SU-DHL-6 (cell line): ENCODE data around the gene CORO1C.

ENCODE experiments used
- H2AFZ ChIP-seq: fragments of 200-600 bp; sonication (generic); 2 replicates; pipeline ENCODE4 v1.6.1; 2014; ENCODE audit warnings: low read depth, mild to moderate bottlenecking, moderate library complexity, mixed read lengths, antibody characterized with exemption, low read length; ENCODE audit not compliant: severe bottlenecking
- H3F3A ChIP-seq: fragments of 200-600 bp; shearing (Covaris generic); 2 replicates; pipeline ENCODE4 v1.6.0; 2016; ENCODE audit warnings: antibody characterized with exemption, mild to moderate bottlenecking; ENCODE audit not compliant: insufficient read depth
- H3K27ac ChIP-seq: fragments of 200-600 bp; sonication (generic); 2 replicates; pipeline ENCODE4 v1.5.1; 2016; ENCODE audit warnings: low read depth, mild to moderate bottlenecking, low read length, moderate library complexity, mixed read lengths
- H3K27me3 ChIP-seq: fragments of 200-600 bp; sonication (generic), shearing (Covaris generic); 2 replicates; pipeline ENCODE4 v1.6.0; 2014; ENCODE audit warnings: mild to moderate bottlenecking, low read length
- H3K36me3 ChIP-seq: fragments of 200-600 bp; sonication (generic); 2 replicates; pipeline ENCODE4 v1.6.1; 2014; ENCODE audit warnings: mild to moderate bottlenecking, low read length, mixed read lengths
- H3K4me2 ChIP-seq: fragments of 300-600, 200-600 bp; shearing (Covaris generic), sonication (generic); 2 replicates; pipeline ENCODE4 v1.6.0; 2014; ENCODE audit warnings: low read length, low read depth, mild to moderate bottlenecking; ENCODE audit not compliant: poor library complexity, severe bottlenecking
- H3K4me3 ChIP-seq: fragments of 200-600 bp; sonication (generic); 2 replicates; pipeline ENCODE4 v1.5.1; 2014; ENCODE audit warnings: antibody characterized with exemption, low read length, mild to moderate bottlenecking, mixed read lengths; ENCODE audit not compliant: insufficient read depth, poor library complexity, severe bottlenecking
- H3K79me2 ChIP-seq: fragments of 200-600 bp; sonication (generic); 2 replicates; pipeline ENCODE4 v1.6.1; 2014; ENCODE audit warnings: mild to moderate bottlenecking, low read length, moderate library complexity; ENCODE audit not compliant: insufficient read depth
- H3K9ac ChIP-seq: fragments of 200-600 bp; sonication (generic); 2 replicates; pipeline ENCODE4 v1.7.0; 2014; ENCODE audit warnings: mild to moderate bottlenecking, low read length
- H3K9me2 ChIP-seq: fragments of 200-600 bp; sonication (generic); replicated peaks from 2 replicates; pipeline ENCODE4 v1.6.1; 2014; ENCODE audit warnings: low read length; ENCODE audit not compliant: insufficient read depth
- H3K9me3 ChIP-seq: fragments of 200-600 bp; sonication (generic); 2 replicates; pipeline ENCODE4 v1.6.1; 2014; ENCODE audit warnings: low read length, mixed read lengths; ENCODE audit not compliant: insufficient read depth
- H4K20me1 ChIP-seq: fragments of 200-600 bp; sonication (generic); 2 replicates; pipeline ENCODE4 v1.6.1; 2014; ENCODE audit warnings: low read depth, mild to moderate bottlenecking, antibody characterized with exemption, low read length, moderate library complexity, mixed read lengths
- EZH2phosphoT487 ChIP-seq: fragments of 200-600 bp; sonication (generic), shearing (Covaris generic); conservative IDR thresholded peaks from 2 replicates; pipeline ENCODE4 v1.6.1; 2018; ENCODE audit warnings: mild to moderate bottlenecking, antibody characterized with exemption, low read length, moderate library complexity, mixed read lengths
- TF ChIP-seq, protein P1 (sequence below): fragments of 200-600 bp; sonication (generic); IDR thresholded peaks from one replicate; pipeline ENCODE4 v1.5.1; 2017; ENCODE audit warnings: antibody characterized with exemption, mild to moderate bottlenecking, low read length, moderate library complexity; ENCODE audit not compliant: insufficient read depth, poor library complexity, severe bottlenecking

CORO1C gene

DNA sequence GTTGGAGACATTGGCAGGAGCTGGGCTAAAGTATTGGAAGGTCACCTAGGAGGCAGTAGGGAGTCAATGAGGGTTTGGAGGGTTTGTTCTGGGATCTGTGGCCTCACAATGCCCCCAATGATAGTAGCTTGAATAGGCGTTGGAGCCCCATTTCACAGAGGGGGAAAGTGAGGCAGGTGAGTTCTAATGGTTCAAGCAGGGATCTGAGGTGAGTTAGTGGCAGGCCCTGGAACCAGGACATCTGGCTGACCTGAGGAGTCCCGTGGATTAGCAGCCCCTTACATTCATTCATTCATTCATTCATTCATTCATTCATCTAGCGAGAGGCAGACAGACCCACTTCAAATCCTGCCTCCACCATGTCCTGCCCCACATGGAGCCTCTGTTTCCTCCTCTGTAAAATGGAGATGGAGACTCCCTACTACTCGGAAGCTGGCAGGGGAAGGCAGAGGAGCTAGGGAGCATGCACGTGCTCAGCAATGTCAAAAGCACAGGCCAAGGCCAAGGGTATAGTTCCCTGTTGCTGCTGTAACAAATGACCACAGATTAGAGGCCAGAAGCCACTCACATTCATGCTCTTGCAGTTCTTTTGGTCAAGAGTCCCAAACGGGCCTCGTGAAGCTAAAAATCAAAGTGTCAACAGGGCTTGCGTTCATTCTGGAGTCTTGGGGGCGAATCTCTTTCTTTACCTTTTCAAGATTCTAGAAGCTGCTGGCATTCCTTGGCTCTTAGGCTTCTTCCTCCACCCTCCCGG is 131.2 kb downstream of the CORO1C start:
- H3K4me3 ChIP-seq = no peak overlapping the region
- H3K9me2 ChIP-seq = no peaks in the 10 kb centered on the region
- no peaks in the 10 kb centered on the region for H3F3A ChIP-seq
- no peaks in the 10 kb centered on the region for H3K27me3 ChIP-seq
- no peak overlapping the region for H3K9ac ChIP-seq
- TF ChIP-seq, protein P1, sequence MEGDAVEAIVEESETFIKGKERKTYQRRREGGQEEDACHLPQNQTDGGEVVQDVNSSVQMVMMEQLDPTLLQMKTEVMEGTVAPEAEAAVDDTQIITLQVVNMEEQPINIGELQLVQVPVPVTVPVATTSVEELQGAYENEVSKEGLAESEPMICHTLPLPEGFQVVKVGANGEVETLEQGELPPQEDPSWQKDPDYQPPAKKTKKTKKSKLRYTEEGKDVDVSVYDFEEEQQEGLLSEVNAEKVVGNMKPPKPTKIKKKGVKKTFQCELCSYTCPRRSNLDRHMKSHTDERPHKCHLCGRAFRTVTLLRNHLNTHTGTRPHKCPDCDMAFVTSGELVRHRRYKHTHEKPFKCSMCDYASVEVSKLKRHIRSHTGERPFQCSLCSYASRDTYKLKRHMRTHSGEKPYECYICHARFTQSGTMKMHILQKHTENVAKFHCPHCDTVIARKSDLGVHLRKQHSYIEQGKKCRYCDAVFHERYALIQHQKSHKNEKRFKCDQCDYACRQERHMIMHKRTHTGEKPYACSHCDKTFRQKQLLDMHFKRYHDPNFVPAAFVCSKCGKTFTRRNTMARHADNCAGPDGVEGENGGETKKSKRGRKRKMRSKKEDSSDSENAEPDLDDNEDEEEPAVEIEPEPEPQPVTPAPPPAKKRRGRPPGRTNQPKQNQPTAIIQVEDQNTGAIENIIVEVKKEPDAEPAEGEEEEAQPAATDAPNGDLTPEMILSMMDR = no peak
- no peak for TF ChIP-seq EZH2phosphoT487
- H3K79me2 ChIP-seq = no peaks in the 10 kb centered on the region
- no peak overlapping the region for H3K4me2 ChIP-seq
- H2AFZ ChIP-seq = no peak overlapping the region
- H3K9me3 ChIP-seq = no peaks in the 10 kb centered on the region
- H3K36me3 ChIP-seq = no peaks in the 10 kb centered on the region
- no peak overlapping the region for H3K27ac ChIP-seq
- no peaks in the 10 kb centered on the region for H4K20me1 ChIP-seq

DNA sequence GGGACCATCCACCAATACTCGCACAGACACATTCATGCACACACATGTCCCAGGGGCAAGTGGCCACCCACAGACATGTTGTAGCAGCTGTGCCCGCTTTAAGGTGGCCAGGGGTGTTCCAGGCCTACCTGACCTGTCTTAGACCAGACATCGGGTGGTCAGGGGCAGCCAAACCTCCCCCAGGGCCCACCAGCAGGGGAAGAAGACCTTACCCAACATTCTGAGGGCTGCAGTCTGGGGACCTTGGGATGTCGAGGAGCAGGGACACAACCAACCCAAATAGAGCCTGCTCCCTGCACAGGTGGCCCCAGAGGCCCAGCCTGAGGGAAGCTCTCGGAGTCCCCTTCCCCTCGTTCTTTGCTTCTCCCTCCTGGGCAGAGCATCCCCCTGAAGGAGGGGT is 131.8 kb downstream of the CORO1C start:
- no peak overlapping the region for H3K4me3 ChIP-seq
- H2AFZ ChIP-seq = no peak overlapping the region
- no peak overlapping the region for H3K27ac ChIP-seq
- H4K20me1 ChIP-seq = no peaks in the 10 kb centered on the region
- no peaks in the 10 kb centered on the region for H3K9me2 ChIP-seq
- no peak overlapping the region for H3K9ac ChIP-seq
- H3K9me3 ChIP-seq = no peaks in the 10 kb centered on the region
- TF ChIP-seq, protein P1 = no peak
- no peak for TF ChIP-seq EZH2phosphoT487
- no peaks in the 10 kb centered on the region for H3K79me2 ChIP-seq
- no peaks in the 10 kb centered on the region for H3K36me3 ChIP-seq
- no peaks in the 10 kb centered on the region for H3K27me3 ChIP-seq
- no peak overlapping the region for H3K4me2 ChIP-seq
- no peaks in the 10 kb centered on the region for H3F3A ChIP-seq

DNA sequence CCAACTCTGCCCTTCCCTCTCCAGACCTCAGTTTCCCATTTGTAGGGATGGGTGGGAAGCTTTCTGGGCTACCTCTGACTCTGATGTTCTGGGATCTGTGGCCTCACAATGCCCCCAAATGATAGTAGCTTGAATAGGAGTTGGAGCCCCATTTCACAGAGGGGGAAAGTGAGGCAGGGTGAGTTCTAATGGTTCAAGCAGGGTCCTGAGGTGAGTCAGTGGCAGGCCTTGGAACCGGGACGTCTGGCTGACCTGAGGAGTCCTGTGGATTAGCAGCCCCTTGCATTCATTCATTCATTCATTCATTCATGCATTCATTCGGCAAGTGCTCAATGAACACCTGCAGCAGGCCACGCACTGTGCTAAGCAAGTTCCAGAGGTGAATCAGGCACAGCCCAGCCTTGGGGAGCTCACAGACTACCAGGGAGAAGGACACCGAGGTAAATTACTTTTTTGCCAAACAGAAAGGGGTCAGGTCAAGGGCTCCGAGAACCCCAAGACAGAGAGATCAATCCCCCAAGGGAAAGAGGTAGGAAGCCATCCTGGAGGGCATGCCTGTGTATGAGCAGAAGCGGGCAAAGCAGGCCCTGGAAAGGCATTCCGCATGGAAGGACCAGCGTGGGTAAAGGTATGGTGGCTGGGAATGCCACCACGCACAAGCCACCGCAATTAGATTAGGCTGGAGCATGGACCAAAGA is 132.6 kb downstream of the CORO1C start:
- no peaks in the 10 kb centered on the region for H3F3A ChIP-seq
- no peaks in the 10 kb centered on the region for H4K20me1 ChIP-seq
- no peaks in the 10 kb centered on the region for H3K79me2 ChIP-seq
- TF ChIP-seq EZH2phosphoT487 = no peak
- TF ChIP-seq, protein P1 = no peak
- no peaks in the 10 kb centered on the region for H3K36me3 ChIP-seq
- H3K27me3 ChIP-seq = no peaks in the 10 kb centered on the region
- no peak overlapping the region for H2AFZ ChIP-seq
- no peaks in the 10 kb centered on the region for H3K9me3 ChIP-seq
- no peak overlapping the region for H3K4me2 ChIP-seq
- no peak overlapping the region for H3K27ac ChIP-seq
- no peaks in the 10 kb centered on the region for H3K9me2 ChIP-seq
- no peak overlapping the region for H3K4me3 ChIP-seq
- H3K9ac ChIP-seq = no peak overlapping the region
